Measurements from ENCODE around the gene TMEM235.

Gene TMEM235

DNA sequence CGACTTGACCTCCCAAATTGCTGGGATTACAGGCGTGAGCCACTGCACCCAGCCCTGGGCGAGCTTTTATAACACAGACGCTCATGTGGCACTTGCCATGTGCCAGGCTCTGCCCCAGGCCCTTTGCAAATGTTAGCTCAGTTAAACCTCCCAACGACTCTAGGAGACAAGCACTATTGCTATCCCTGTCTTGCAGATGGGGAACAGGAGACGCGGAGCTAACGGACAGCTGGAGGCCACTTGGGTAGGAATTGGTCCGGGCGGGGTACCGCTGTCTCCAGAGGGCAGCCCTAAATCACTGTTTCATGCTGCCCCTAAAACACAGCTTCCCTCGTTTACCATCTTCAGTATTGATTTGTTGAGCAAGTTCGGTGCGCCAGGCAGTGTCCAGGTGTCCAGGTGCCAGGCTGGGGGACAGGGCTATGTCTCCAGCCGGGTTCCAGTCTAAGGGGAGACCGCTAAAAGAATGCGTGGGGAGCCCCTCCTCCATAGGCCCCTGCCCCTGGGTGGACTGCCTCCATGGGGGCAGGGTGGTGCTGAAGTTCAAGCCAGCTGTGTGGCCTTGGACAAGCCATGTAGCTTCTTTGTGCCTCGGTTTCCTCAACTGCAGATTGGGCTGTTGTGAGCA, 23.7 kb downstream of the TMEM235 start:
- no peak for DNase-seq (ENCODE audit: low spot score)

DNA sequence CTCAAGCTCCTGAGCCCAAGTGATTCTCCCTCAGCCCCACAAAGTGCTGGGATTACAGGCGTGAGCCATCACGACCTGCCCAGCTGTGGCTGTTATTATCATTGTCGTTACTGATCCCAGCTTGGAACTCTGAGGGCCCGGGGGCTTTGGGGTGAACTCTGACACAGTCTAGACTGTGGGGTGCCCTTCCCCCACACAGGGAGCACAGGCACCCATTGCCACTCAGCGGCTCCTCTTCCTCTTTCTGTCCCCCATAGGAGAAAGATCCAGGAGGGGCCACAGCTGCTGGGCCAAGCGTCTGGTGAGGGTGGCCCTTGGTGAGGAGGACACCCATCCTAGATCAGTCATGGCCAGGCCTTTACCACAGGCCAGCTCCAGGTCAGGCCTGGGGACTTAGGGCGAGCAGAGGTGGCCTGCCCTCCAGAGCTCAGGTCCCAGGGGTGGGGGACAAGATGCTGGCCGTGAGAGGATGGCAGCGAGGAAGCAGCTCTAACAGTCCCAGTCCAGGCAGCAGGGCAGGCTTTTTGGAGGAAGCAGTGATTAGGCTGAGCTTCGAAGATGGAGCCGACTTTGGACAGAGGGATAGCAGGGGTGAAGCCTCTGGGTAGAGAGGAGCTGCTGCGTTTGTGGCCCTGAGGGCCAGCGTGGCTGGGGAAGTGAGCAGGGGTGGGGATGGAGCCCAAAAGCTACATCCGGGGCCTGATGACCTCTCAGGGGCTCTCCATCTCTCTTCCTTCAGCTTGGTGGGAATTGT, 24.7 kb downstream of the TMEM235 start:
- no peak for DNase-seq (ENCODE audit: low spot score)

DNA sequence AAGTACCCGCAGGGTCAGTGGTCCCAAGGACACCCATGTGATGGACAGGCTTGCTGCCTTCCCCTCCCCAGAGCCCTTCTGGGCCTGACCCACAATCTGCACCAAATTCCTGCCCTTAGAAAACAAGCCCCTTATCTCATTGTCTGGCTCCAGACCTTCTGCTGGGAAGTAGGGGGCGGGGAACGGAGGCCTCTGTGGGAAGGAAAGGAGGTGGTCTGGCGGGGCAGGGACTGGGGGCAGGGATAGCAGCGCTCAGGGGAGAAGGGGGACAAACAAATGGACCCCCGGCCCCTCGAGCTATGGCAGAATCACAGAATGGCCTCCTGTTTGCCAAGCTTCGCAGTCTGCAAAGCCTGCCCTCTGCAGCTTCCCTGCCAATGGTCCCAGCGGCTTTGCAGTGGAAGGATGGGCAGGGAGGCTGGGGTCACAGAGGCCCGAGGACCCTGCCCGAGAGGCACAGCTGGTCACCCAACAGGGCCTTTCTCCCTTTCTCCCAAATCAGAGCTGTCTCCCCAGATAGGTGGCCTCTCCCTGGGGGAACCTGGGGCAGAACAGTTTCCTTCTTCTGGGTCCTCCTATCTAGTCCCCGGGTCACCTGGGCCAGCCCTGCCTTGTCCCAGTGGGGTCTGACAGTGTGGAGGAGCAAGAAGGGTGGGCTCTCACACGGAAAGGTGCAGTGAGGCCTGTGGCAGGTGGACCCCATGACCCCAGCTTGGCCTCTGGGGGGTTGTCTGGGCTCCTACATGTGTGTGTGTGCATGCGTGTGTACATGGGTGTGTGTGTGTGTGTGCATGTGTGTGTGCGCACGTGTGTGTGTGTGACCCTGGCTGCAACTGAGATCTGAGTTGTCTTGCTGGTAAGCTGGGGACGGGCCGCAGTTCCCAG, 25.5 kb downstream of the TMEM235 start:
- no peak for DNase-seq (ENCODE audit: low spot score)

DNA sequence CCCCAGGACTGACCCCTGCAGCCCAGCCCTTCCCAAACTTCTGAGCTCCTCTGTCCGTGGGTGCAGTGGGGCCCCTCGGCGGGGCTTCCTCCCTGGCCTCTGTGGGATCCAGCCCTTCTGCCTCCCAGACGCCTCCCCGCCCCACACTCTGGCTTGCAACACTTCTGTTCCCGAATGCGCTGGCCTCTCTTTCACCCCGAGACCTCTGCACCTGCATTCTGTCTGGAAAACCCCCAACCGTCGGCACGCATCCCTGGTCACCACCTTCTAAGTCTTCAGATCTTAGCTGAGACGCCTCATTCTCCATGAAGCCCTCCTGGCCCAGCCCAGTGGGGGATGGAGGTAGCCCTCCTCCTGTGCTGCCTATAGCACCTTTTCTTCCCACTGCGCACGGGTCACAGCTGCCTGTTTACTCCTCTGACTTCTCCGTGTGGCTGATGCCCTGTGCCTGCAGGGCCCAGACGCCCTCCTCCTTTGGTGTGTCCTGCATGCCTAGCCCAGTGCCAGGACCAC, 26.4 kb downstream of the TMEM235 start:
- no peak for DNase-seq (ENCODE audit: low spot score)

DNA sequence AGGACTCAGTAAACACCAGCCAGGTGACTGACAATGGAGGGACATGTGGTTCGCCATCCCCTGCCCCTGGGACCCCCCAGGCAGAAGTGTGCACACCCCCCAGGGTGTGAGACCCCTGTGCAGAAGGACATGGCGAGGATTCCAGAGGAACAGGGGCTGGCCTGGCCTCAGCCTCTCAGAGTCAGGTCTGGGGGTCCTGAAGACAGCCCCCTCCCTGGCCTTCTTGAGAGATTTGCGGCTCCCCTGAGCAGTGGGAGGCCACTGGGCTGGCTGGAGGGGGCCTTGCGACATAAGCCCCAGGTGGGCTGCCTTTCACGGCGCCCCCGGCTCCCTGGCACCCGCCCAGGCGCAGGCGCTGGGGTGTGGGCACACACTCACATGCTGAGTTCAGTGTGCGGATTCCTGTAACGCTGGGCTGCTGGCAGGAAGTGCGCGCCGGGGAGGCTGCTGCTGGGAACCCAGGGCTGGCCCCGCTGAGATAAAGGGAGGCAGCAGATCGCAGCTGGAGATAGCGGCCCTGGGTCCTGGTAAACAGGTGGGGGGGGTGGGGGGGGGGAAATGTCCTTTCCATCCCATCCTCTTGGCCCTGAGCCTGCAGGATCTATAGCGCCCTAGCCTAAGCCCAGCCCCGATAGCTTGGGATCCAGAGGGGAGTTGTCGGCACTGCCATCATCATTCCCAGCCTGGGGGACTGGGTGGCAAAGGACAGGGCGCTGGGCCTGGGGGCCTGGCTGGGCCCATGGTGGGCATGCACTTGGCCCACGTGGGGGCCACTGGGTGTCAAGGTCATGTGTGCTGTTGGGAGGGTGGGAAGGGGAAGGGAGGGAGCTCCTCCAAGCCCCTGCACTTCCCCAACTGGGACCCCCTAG, 27.1 kb downstream of the TMEM235 start:
- no peak for DNase-seq (ENCODE audit: low spot score)

DNA sequence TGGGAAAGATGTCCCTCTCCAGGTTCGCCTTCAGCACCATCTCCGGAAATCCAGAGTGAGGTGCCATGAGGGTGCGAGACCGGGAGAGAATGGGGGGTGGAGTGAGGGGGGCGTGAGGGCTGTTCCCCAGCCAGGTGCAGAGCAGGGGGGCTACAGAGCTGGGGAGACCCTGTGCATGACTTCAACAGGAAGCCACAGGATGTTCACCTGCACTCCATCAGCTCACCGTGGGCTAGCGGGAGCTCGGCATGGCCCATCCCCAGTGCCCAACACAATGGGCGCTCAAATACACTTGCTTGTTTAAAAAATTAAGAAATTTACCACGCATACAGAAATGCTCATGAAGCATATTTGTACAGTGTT, 27.7 kb downstream of the TMEM235 start:
- no peak for DNase-seq (ENCODE audit: low spot score)

DNA sequence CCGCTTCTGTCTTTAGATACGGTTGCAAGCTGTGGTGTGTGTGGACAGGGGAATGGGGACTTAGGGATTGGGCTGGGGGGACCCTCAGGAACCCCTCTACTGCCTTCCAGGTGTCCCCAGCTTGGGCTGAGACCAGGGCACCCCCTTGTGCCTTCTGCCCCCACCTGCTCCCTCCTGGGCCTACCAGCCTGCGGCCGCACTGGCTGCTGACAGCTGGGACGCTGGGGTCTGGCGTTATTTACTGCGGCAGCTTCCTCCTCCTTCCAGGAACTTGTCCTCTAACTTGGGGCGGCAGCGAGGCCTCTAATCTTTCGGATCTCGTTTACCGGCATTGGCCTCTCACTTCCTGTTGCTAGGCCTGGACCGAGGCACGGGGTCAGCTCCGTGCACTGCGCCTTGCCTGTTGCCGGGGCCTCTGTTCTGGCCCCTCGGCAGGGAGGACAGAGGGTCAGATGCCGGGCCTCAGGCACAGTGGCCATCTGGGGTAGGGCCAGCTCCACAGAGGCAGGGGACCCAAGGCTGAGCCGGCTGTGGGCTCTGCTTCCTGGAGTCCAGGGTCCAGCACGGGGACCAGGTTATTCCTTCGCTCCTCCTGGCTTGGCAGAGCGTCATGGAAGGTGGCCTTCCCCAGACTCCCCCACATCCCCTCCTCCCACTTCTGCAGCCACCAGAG, 31.8 kb downstream of the TMEM235 start:
- DNase-seq (ENCODE audit: low spot score) = no peak

DNA sequence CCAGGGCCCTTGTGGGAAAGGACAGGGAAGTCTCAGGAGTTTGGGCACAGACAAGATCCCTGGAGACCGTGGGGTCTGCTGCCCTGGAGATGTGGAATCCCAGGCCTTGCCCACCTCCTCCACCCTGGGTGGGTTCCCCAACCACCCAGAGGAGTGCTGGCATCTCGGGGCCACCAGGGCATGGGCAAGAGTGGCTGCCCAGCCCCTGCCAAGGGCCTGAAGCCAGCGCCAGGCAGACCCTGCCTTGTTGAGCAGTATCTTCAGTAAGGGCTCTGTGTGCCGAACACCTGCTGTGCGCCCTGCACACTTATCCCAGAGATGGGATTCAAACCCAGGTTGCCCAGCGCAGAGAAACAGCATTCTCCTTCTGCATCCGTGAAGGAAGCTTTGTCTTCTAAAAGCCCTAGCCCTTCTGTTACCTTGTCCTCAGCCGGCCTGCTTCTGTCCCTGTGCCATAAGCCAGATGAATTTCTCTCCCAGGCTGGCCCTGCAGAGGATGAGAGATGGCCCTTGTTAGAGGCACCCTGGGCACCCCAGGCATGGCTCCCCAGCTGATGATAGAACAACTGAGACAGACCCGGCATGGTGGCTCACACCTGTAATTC, 32.4 kb downstream of the TMEM235 start:
- no peak for DNase-seq (ENCODE audit: low spot score)

DNA sequence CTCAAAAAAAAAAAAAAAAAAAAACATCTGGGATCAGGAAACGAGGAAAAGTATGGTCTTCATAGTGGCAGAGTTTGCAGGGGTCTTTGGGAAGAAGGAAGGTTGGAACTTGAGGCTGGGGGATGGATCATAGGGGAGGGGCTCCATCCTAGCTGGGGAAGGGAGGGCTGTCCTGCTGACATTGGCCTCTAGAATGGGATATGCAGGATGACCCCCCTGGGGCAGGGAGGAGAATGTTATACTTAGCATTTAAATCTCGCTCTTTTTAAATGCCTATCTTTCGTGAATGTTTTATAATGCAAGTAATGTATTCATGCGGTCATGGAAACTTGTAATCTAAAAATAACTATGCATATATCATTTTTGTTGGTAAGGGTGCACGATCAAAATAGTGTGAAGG, 33.2 kb downstream of the TMEM235 start:
- DNase-seq (ENCODE audit: low spot score) = no peak

DNA sequence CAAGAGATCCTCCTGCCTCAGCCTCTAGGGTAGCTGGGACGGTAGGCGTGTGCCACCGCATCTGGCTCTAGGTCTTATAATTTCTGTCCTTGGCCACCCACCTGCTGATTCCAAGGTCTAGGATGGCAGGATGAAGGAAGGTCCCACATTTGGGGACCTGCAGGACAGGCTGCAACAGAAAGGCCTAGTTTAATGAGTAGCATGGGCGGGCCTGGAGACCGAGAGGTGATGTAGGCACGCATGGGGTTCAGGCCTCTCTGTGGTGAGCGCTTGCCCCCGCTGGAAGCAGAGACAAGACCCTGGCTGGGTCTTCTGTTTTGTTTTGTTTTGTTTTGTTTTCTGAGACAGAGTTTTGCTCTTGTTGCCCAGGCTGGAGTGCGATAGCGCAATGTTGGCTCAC, 33.7 kb downstream of the TMEM235 start:
- no peak for DNase-seq (ENCODE audit: low spot score)

DNA sequence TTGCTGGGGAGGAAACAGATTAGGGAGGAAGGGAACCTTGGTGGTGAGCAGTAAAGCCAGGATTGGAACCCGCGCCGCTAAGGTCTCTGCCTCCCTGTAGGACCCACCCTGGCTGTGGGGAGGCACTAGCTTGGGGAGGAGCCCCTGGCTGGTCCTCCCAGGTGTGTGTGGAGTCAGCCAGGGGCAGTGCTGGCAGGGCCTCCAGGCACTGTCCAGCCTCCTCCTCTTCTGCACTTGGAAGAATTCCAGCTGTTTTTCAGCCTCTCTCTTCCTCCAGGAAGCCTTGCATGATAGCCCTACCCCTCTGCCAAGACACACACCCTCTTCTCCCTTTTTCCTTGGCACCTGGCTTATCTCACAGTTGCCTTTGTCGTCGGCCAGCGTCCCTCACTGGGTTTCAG, 34.8 kb downstream of the TMEM235 start:
- no peak for DNase-seq (ENCODE audit: low spot score)

DNA sequence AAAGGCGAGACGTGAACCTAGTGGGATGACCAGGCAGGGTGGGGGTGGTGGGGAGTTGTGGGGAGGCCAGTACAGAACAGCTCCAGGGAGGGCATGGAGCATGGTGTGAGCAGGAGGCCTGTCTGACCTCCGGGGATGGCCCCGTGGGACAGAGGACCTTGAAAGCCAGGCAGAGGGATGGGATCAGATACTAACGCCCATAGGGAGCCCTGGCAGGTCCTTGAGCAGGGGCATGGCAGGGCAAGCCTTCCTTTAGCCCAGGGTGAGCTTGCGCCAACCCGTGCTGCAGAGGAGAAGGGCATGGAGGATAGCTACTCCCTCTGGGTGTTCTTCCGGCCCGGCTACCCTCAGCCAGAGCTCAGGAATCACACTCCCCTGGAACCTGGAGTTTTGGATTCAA, 35.3 kb downstream of the TMEM235 start:
- DNase-seq (ENCODE audit: low spot score) = no peak

DNA sequence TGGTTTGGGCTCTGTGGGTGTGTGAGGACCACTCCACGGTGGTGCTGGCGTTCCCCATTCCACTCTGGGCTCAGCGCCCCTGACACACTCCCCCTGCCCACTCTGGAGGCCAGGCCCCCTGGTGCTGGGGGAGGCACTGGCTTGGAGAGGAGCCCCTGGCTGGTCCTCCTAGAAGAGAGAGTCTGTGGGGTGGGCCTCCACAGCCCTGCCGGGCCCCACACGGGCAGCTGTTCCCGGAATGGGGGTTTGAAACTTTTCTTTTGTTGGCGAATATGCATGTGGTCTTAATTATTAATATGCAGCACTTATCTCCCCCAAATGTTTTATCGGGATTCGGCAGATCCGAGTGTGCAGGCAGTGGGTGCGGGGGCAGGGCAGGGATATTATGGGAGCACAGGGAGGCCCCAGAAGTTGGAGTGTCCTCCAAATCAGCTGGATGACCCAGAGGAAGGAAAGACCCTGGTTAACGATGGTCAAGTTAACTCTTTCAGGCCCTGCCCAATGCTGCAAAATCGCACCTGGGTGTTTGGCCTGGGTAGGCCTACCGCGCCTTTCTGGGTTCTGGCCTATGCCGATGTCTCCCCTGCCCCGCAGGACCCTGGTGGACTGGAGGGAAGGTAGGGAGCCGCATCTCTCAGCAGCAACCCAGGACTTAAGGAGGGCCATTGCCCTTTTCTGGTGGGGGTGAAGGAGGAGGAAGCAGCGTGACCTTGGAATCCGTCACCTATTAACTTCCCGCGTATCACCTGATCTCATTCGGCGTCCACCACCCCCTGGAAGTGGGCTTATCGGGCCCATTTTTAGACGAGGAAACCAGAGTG, 36.0 kb downstream of the TMEM235 start:
- no peak for DNase-seq (ENCODE audit: low spot score)

DNA sequence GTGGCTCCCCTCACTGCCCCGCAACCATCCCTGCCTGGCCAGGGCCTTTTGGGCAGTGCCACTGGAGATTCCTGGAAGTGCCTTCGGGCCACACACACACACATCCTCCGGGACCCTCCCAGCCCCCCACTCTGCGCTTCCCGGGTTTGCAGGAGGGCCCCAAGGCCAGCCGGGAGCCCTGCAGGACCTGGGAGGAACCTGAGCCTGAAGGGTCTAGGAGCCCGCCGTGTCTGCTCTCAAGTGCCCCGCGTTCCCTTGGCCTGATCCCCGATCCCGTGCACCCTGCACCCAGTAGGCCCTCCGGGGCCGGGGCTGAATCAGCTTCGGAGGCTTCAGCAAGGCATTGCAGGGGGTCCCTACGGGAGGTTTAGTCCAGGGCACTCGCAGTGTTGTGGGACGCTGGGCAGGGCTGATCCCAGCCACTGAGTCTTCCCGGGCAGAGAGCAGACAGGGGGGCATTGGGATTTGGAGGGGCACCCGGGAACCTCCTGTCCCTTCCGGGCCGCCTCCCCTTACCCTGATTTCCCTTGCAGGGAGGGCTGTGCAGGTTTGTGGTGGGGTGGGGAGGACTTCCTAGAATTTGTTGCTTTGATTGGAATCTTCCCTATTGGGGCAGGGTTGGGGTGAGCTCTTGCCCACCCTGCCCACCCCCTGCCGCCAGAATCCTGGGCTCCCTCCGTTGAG, 36.9 kb downstream of the TMEM235 start:
- no peak for DNase-seq (ENCODE audit: low spot score)

DNA sequence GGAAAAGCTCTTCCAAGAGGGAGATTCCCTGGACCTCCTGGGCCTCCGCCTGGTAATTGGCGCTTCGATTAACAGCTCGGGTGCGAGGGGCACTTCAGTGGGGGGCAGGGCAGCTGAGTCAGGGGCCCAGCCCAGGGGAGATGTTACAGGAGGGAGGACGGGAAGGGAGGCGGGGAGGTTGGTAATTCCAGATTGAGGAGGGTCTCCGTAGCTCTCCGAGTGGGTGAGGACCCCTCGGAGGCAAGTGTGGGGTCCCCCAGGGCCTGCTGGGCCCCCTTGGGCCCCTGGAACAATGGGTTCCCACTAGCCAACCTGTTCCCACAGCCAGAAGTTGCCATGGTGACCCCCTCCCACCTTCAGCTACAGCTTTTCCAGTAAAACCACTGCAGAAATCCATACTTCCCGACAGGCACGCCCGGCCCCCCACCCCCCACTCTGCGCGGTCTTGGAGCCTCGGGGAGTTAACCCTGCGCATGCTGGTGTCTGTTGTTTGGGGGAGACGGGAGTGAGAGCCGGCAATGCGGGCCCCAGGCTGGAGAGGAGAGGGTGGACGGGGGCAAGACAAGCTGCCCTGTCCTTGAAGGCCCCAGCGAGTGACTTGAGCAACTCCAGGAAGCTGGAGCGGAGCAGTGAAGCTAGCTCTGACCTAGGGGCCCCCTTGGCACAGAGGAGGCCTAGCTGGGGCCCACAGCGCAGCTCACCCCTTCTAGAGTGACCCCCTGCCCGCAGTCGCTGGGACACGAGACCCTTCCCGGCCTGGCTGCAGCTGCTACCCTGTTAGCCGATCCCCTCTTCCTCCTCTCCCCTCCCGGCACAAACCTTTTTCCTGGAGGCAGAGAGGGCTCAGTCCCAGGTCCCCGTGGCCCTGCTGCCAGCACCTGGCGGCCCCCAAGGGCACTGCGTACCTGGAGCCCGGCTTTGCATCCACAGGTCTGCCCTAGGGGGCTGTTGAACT, 37.8 kb downstream of the TMEM235 start:
- no peak for DNase-seq (ENCODE audit: low spot score)

DNA sequence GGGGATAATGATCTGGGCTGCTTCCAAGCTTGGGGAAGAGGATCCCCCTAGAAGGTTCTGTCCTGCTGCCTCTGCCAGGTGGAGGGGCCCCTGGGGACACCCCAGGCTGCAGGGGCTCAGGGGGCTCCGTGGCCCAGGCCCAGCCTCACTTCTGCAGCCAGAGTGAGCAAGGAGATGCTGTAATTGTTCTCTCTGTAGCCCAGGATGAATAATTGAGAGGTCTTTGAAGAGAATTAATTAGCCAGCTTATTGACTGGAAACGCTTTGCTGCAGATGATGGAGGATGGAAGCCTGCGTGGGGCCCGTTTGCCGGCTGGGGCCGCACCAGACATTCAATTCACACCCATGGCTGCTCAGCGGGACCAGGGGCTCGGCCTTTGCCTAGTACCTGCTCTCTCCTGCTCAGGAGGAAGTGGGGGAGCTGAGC, 38.5 kb downstream of the TMEM235 start:
- no peak for DNase-seq (ENCODE audit: low spot score)

DNA sequence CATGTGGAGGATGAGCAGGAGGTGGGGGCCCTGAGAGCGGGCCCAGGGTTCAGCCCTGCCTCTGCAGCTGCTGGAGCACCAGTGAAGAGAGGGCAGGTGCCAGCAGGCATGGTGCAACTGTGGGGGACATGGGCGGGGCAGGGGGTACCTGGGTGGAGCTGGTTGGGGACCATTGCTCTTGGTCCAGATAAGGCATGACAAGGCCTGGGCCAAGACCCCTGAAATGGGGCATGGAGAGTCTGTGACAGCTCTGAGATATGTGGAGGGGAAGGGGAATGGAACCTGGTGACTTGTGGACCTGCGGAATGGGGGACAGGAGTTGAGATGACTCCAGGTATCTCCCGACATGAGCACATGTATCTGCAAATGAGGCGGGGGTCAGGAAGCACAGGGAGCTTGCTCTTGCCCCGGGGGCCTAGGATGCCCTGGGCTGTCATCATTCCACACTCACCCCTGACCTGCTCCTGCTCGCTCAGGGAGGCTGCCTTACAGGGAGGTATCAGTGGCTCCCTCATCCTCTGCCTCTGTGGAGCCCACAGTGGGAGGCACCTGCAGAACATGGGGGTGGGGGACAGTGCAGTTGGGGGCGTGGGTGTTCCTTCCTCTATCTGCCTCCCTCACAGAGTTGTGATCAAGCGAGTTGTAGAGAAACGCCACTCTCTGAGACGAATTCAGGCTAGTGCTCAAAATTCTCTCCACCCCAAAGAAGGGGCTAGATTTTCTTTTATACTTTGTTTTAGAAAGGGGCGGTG, 40.2 kb downstream of the TMEM235 start:
- no peak for DNase-seq (ENCODE audit: low spot score)
